Panc1 (cell line): ENCODE measurements around the gene SIRPG. TPM values are rescaled to one million over a fixed set of nuclear protein-coding genes. Genes with fewer than 3 reads are reported as not detected.

Experiments used
- ATAC-seq: fragments of 200-7000 bp; cut with Tn5 transposase; 2 replicates; pipeline ENCODE4 v1.9.1; 2020; ENCODE audit warnings: mild to moderate bottlenecking, moderate library complexity
- BruUV-seq: library from RNA; stranded (reverse); fragments of 400-500 nt; replicated peaks from 2 replicates; lab custom pipeline; 2021; lab: Mats Ljungman, UMichigan
- CTCF ChIA-PET: fragments of 300-600 bp; sonication (Branson Sonifier 250); formaldehyde crosslinking; loops from one replicate; lab custom pipeline; 2022; ENCODE audit warnings: antibody characterized with exemption; lab: Charles Lee
- POLR2A ChIA-PET: fragments of 300-600 bp; sonication (Branson Sonifier 250); formaldehyde crosslinking; loops from one replicate; lab custom pipeline; 2022; ENCODE audit warnings: antibody characterized with exemption; lab: Charles Lee
- DNase-seq: peaks from one replicate; pipeline ENCODE4 v3.0.0-alpha.2; 2010; ENCODE audit warnings: low read depth, low spot score
- H3K27ac ChIP-seq: 2 replicates; pipeline ENCODE4 v1.5.1; 2011; ENCODE audit warnings: mild to moderate bottlenecking, low read length, inconsistent platforms
- H3K27me3 ChIP-seq: fragments of 200-500 bp; sonication (Bioruptor generic); 2 replicates; pipeline ENCODE4 v1.6.0; 2014; ENCODE audit warnings: low read length, inconsistent platforms; ENCODE audit not compliant: control insufficient read depth, insufficient read depth
- H3K36me3 ChIP-seq: fragments of 200-500 bp; sonication (Bioruptor generic); 2 replicates; pipeline ENCODE4 v1.5.1; 2014; ENCODE audit warnings: inconsistent platforms, mild to moderate bottlenecking, low read length, moderate library complexity; ENCODE audit not compliant: control insufficient read depth, insufficient read depth
- H3K4me1 ChIP-seq: 2 replicates; pipeline ENCODE4 v1.5.1; 2011; ENCODE audit warnings: inconsistent platforms, mild to moderate bottlenecking, low read length, moderate library complexity; ENCODE audit not compliant: control insufficient read depth, insufficient read depth
- H3K4me3 ChIP-seq, 2 experiments: 2 replicates each; pipeline ENCODE4 v1.5.1; 2011 to 2012; ENCODE audit warnings: low read depth in 2 of 2, low read length in 2 of 2, mild to moderate bottlenecking in 2 of 2, inconsistent platforms in 1 of 2, moderate library complexity in 1 of 2
- H3K9me3 ChIP-seq: fragments of 200-500 bp; sonication (Bioruptor generic); 2 replicates; pipeline ENCODE4 v1.5.1; 2014; ENCODE audit warnings: low read depth, mild to moderate bottlenecking, inconsistent platforms, low read length, moderate library complexity; ENCODE audit not compliant: control insufficient read depth, insufficient read depth
- CTCF ChIP-seq: fragments of 450-650 bp; IDR thresholded peaks from 2 replicates; pipeline ENCODE4 v1.5.1; 2017; ENCODE audit warnings: mild to moderate bottlenecking
- POLR2AphosphoS5 ChIP-seq: IDR thresholded peaks from 2 replicates; pipeline ENCODE4 v1.6.1; 2012; ENCODE audit warnings: mild to moderate bottlenecking, low read depth, low read length, moderate library complexity
- REST ChIP-seq, 2 experiments: IDR thresholded peaks; 2 replicates each; pipeline ENCODE4 v1.6.1; 2011 to 2012; ENCODE audit warnings: low read depth in 2 of 2, control low read depth in 1 of 2, low read length in 1 of 2, mild to moderate bottlenecking in 1 of 2, moderate library complexity in 1 of 2; ENCODE audit not compliant: insufficient read depth in 1 of 2
- SIN3A ChIP-seq: IDR thresholded peaks from 2 replicates; pipeline ENCODE4 v1.6.1; 2012; ENCODE audit warnings: low read depth, mild to moderate bottlenecking, low read length, moderate library complexity, borderline replicate concordance; ENCODE audit not compliant: insufficient read depth
- TCF7L2 ChIP-seq: IDR thresholded peaks from 2 replicates; pipeline ENCODE4 v1.6.1; 2011; ENCODE audit warnings: mild to moderate bottlenecking, low read depth, low read length, inconsistent platforms
- in situ Hi-C: cut with HindIII; loops from 2 replicates; pipeline ENCODE4 v1.10.0; 2016; ENCODE audit warnings: low sequenced_read_pairs, low pct_unique_long_range_greater_than_20kb
- intact Hi-C: fragments of 100-400 bp; cut with micrococcal nuclease; formaldehyde crosslinking; loops from one replicate; pipeline ENCODE4 v1.10.0; 2022; ENCODE audit not compliant: unreplicated experiment
- total RNA-seq: library from RNA; stranded (reverse); gene quantifications from one replicate; pipeline ENCODE4 v1.2.1, GENCODE V29; 2021; ENCODE audit not compliant: unreplicated experiment

Gene SIRPG
- total RNA-seq, 1 experiment from 2014 or later: not detected

GRCh38 chr20:1673424-1673823 lies 15.8 kb upstream of the SIRPG start:
- Histone ChIP-seq H3K4me3 (no peak overlapping the region), H3K27ac (no peak overlapping the region), H3K9me3 (no peaks in the 10 kb centered on the region), H3K4me1 (no peaks in the 10 kb centered on the region), H3K27me3 (peaks cover 13% of the 10 kb centered on the region), H3K36me3 (no peaks in the 10 kb centered on the region)
- DNase-seq (no peak), ATAC-seq (no peak)
- no TSS peak for BruUV-seq
- POLR2A ChIA-PET: no interaction called here
- CTCF ChIA-PET: no interaction called here
- in situ Hi-C loops: no loop called here
- intact Hi-C loops: no loop called here
- TF ChIP-seq POLR2AphosphoS5: no peak
- no peak for TF ChIP-seq SIN3A
- TF ChIP-seq CTCF: no peak
- no peak for TF ChIP-seq REST (IDR thresholded peaks at IDR 0.05; ENCODE audit: insufficient read depth in 1 of 2, low read depth in 2 of 2, low read length in 1 of 2)
- no peak for TF ChIP-seq TCF7L2

- Histone ChIP-seq H3K27me3 (peaks cover 12% of the 10 kb centered on the region), H3K4me3 (no peak overlapping the region), H3K36me3 (no peaks in the 10 kb centered on the region), H3K9me3 (no peaks in the 10 kb centered on the region), H3K27ac (no peak overlapping the region), H3K4me1 (no peaks in the 10 kb centered on the region)
- in situ Hi-C loops: no loop called here
- intact Hi-C loops: no loop called here
- no peak for DNase-seq
- TF ChIP-seq POLR2AphosphoS5 (no peak), TCF7L2 (no peak), SIN3A (no peak), REST (IDR thresholded peaks at IDR 0.05; ENCODE audit: insufficient read depth in 1 of 2, low read depth in 2 of 2, low read length in 1 of 2) (no peak)
- POLR2A ChIA-PET: no interaction called here
- CTCF ChIA-PET: no interaction called here
- BruUV-seq: no TSS peak
- no peak for ATAC-seq
These were observed 15.1 kb upstream of the SIRPG start for GRCh38 chr20:1672728-1673127.
